ENCODE results near the gene THOC2.
"Not testable (repeated sequence)": the region's sequence is repeated elsewhere in the genome, so short reads cannot be mapped to it uniquely, and the experiment has no call there.

The THOC2 gene

GRCh38 chrX:123764967-123765871 is 32.4 kb upstream of the THOC2 start:
- TF ChIP-seq, protein P1, sequence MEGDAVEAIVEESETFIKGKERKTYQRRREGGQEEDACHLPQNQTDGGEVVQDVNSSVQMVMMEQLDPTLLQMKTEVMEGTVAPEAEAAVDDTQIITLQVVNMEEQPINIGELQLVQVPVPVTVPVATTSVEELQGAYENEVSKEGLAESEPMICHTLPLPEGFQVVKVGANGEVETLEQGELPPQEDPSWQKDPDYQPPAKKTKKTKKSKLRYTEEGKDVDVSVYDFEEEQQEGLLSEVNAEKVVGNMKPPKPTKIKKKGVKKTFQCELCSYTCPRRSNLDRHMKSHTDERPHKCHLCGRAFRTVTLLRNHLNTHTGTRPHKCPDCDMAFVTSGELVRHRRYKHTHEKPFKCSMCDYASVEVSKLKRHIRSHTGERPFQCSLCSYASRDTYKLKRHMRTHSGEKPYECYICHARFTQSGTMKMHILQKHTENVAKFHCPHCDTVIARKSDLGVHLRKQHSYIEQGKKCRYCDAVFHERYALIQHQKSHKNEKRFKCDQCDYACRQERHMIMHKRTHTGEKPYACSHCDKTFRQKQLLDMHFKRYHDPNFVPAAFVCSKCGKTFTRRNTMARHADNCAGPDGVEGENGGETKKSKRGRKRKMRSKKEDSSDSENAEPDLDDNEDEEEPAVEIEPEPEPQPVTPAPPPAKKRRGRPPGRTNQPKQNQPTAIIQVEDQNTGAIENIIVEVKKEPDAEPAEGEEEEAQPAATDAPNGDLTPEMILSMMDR (conservative IDR thresholded peaks at IDR 0.05; ENCODE audit: control insufficient read depth, insufficient read depth, low read depth, low read length) = no peak
- peak overlapping the region; percentile 43 for H3K4me3 ChIP-seq (ENCODE audit: control insufficient read depth, low read depth, low read length)
- peak; percentile 80 for DNase-seq (ENCODE audit: low read depth)

DNA sequence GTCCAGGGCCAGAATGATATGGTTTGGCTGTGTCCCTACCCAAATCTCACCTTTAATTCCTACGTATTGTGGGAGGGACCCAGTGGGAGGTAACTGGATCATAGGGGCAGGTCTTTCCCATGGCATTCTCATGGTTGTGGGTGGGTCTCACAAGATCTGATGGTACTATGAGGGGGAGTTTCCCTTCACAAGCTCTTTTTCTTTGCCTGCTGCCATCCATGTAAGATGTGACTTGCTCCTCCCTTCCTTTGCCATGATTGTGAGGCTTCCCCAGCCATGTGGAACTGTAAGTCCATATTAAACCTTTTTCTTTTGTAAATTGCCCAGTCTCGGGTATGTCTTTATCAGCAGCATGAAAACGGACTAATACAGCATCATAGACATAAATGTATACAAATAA is 27.0 kb upstream of the THOC2 start:
- DNase-seq (ENCODE audit: low read depth); H3K4me3 ChIP-seq (ENCODE audit: control insufficient read depth, low read depth, low read length): not testable (repeated sequence)

- not testable (repeated sequence) for DNase-seq (ENCODE audit: low read depth); H3K4me3 ChIP-seq (ENCODE audit: control insufficient read depth, low read depth, low read length)
Observed at GRCh38 chrX:123757794-123758193, 24.9 kb upstream of the THOC2 start.

- peak; percentile 73 for DNase-seq (ENCODE audit: low read depth)
- TF ChIP-seq, protein P1 (conservative IDR thresholded peaks at IDR 0.05; ENCODE audit: control insufficient read depth, insufficient read depth, low read depth, low read length) = no peak
- H3K4me3 ChIP-seq (ENCODE audit: control insufficient read depth, low read depth, low read length) = no peak overlapping the region
Observed at GRCh38 chrX:123756320-123756719, 23.5 kb upstream of the THOC2 start.

DNA sequence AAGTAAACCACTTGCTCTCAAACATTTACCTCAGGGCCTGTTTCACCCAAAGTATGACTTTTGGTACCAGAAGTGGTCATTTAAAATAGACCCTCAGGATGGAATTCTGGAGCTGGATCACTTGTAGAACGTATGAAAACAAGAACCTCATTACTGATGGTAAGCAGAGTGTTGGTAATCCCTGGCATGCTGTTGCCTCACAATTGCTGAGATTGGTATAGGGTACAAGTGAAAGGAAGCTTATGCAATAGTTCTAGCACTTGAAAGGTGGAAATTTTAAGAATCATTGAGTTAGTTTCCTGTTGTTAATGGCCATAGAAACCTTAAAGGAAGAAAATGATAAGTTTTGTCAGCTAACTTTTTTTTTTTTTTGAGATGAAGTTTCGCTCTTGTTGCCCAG is 22.3 kb upstream of the THOC2 start:
- H3K4me3 ChIP-seq (ENCODE audit: control insufficient read depth, low read depth, low read length) = no peak overlapping the region
- no peak for DNase-seq (ENCODE audit: low read depth)
- TF ChIP-seq, protein P1 (conservative IDR thresholded peaks at IDR 0.05; ENCODE audit: control insufficient read depth, insufficient read depth, low read depth, low read length) = no peak

GRCh38 chrX:123753656-123754350 is 21.0 kb upstream of the THOC2 start:
- DNase-seq (ENCODE audit: low read depth) = no peak
- no peak overlapping the region for H3K4me3 ChIP-seq (ENCODE audit: control insufficient read depth, low read depth, low read length)
- TF ChIP-seq, protein P1 (conservative IDR thresholded peaks at IDR 0.05; ENCODE audit: control insufficient read depth, insufficient read depth, low read depth, low read length) = no peak

DNA sequence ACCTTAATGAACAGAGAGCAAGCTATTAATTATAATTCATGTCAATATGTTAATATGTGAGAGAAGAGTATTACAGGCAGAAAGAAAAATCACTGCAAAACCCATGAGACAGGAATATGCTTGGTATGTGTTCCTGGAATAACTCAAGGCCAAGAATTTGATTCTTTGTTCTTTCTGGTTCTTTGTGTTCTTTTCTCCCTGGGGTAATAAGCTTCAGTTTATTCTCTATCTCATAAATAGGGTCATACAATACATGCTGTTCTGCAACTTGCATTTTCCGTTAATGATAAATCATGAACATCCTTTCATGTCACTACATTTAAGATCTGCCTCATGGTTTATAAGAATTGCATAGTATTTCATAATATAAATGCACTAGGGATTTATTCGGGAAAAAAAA is 16.8 kb upstream of the THOC2 start:
- DNase-seq (ENCODE audit: low read depth) = peak; percentile 27
- TF ChIP-seq, protein P1 (conservative IDR thresholded peaks at IDR 0.05; ENCODE audit: control insufficient read depth, insufficient read depth, low read depth, low read length) = no peak
- H3K4me3 ChIP-seq (ENCODE audit: control insufficient read depth, low read depth, low read length) = no peak overlapping the region
